HG03432 (cell line): Measurements from ENCODE around the gene BNC2.

ENCODE experiments used
- ATAC-seq: cut with Tn5 transposase; IDR thresholded peaks from one replicate; pipeline ENCODE4 v1.9.1; 2021; ENCODE audit warnings: mild to moderate bottlenecking, moderate library complexity; ENCODE audit not compliant: unreplicated experiment

BNC2 gene

DNA sequence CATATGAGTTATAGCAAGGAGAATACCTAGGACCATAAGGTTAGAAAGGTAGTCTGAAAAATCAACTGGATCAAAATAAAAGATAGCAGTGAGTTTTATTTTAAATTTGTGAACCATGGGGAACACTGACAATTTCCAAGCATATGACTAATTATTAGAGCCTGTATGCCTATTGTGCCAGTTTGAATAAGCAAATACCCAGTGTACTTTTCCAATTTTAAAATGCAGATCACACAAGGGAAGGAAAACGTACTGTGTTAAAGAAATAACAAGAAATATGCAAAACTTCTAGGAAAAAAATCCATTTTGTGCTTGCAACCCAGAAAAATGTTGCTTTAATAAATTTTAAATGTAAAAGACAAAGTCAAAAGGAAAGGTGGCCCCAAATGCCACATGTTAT is 257.4 kb downstream of the BNC2 start:
- no peak for ATAC-seq

DNA sequence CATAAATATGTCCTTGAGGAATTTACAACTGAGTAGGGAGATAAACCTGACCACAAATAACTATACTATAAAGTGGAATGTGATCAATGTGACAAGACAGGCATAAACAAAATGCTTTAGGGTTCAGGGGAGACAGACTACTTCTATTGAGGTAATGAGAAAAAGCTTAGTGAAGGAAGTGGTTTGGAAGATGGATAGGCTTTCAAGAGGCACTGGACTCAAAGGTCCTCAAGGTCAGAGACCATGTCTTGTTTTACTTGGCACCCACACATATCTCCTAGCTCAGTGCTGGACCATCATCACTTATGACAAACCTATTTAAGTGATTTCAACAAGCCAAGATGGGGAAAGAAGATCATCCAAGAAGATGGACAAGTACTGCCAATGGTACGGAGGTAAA is 257.8 kb downstream of the BNC2 start:
- no peak for ATAC-seq

DNA sequence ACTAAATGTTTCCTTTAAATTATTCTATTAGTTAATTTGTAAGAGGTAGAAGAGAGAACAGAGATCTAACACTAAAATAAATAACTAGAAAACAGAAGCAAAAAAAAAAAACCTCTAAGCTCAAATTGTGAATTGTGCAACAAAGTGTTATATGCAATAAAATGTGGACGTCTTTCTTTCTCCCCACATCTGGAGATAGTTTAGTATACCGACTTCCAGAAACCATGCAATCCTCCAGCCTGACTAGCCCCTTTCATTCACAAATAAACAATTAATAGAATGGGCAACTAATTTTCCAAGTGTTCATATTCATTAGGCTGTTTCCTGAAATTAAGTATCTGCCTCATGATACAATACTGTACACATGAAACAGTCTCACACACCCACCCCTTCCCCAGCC is 258.5 kb downstream of the BNC2 start:
- ATAC-seq: no peak

DNA sequence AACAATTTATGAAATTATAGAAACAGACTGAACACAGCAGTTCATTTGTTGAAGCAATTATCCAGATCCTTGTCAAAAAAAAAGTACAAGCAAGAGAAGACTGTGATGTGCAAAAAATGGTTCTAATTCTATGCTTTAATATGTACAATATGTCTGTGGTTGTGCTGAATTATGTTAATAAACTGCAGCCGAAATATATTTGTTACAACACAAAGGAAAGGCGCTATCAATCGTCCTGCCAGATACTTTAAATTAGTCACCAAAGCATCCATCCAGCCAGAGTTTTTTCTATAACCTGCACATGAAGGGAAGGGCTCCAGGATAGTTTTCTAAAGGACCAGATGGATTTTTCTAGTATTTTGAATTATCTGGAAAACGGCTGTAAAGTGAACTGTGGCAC is 259.5 kb downstream of the BNC2 start:
- ATAC-seq: no peak

DNA sequence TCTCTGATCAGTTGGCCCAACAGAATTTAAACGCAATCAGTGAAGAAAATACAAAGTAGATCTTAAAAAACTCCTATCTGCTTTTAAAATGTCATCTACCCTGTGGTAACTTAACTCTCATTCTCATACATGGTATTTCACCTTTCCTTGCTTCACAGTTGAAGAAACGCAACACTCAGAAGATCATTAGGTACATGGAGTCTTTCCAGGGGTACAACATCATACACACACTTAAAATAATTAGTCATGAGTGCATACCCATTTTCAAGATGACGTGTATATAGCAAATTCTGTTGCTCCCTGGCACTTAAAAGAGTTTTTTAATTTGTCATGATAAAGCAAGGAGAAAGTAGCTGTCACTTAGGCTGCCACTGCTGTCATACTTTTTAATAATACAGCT is 259.9 kb downstream of the BNC2 start:
- ATAC-seq: no peak

DNA sequence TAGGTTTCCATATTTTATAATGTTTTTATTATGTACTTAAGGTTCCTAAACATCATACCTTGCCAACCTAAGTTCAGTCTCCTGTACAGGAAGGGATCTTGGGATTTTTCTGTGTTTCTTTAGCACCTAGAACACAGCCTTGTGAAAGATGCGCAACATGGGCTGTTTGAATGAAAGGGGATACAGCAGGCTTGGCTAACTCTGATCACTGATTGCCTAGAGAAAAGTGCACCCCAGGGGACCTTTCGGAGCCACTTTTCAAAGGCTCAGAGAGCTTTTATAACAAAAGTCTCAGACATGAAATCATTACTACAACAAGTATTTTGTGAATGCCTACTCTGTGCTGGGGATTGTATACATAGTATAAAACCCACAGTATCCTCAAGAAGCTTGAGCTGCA is 261.6 kb downstream of the BNC2 start:
- no peak for ATAC-seq

DNA sequence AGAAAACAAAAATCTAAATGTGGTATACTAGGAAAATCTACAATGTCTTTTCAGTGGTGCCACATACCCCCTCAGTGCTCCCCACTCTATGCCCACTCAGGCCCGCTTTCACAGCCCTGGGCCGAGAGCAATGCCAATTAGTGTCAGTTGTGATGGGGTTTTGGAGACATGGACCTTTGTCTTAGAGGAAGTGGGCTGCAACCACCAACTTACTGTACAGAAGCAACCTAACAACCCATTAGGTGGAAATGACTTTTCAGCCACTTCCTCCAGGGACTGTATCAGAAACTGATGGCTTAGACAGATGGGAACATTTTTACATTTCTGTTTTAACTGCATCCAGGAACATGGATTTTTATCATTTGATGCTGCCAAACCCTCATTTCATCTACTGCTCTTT is 268.0 kb downstream of the BNC2 start:
- no peak for ATAC-seq

DNA sequence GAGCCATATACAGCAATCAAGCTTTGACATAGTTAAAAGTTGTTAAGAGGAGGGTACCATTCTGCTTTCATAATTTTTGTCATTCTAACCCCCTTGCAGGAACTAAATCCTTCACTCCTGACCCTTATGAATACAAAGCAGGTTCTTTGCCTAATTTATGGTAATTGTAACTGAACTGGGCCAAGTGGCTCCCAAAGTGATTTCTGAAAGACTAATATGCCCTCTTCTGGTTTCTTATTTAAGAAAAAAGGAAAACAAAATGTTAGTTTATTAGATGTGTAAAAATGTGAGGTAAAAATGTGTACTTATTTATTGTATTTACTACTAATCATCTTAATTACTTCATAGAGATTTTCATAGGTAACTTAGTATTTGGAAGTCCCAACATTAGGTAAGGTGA is 268.5 kb downstream of the BNC2 start:
- ATAC-seq: no peak

DNA sequence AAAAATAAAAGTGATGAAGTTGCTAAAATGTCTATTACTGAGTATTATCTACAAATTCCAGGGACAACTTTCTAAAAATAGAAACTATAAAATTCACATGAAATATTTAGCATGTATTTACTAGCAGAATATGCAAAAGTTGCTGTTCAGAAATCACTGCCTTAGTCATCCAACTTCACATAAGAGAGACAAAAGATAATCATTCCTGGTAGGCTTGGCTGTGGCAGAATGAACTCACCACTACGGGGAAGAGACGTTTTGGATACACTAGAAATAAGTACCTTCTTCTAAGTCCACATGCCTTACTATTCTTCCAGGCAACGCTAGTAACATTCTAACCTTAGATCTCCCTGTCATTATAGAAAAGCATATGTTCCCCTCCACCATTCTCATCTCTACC is 272.2 kb downstream of the BNC2 start:
- ATAC-seq: no peak

DNA sequence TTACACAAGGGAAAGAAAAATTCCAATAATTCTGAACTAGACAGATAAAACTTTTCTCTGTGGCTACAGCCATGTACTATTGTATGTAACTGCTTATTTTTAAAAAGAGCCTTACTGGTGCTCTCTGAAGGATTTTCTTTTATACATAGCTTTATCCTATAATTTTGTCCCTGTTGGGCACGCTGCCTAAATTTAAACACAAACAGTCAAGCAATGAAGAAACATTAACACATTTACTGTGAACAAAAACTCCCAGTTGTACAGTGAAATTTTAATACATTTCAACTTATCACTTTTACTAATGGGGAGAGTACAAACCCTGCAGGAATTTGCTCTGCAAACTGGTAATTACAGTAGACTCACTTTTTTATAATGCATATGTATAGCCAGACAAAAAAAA is 273.3 kb downstream of the BNC2 start:
- ATAC-seq: no peak

DNA sequence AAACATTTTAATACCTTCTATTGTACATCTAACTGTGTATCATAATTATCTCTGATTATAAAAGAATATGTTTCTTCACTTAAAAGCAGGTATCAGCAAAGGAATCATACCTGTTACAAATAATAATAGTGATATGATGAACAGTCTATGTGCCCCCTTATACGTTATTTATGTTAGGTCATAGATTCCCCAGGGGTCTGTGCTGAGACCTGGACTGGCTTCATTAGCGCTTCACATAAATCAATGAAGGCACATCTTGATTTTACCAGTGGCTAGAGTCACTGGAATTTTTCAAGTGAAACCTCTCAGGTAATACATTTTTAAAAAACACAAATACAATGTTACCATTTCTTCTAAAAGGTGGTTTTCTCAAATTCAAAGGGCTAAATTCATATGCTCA is 275.2 kb downstream of the BNC2 start:
- ATAC-seq: no peak

DNA sequence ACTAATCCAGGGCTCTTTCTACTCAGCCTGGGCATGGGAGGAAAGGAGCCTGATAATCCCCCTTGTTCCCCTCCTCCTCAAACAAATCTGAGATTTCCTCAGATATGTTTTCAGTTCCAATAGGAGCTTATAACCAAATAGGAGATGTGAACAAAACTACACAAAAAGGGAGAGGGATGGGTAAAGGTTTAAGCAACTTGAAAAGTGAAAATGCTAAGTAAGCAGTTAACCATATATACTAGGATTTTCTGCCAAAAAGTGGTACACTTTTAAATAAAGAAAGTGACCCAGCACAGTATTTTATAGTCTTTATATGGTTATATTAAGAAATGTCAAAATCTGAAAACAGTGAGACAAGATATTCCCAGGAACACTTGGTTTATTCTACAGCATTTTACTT is 275.7 kb downstream of the BNC2 start:
- ATAC-seq: no peak

DNA sequence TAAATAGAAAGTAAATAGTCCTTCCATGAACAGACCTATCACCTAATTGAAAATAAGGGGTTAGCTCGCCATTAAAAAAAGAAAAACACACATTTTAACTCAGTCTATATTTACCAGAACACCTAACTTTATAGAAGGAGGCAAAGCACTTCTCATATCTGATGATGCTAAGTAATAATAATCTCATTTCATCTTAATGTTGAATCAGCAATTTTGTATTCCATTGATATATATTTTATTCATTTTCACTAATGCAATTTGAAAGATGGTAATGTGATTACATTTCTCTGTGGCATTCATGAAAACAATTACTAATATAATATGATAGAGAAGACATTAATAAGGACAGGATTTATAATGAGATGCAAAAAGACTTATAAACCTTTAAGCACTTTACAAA is 276.7 kb downstream of the BNC2 start:
- ATAC-seq: no peak

DNA sequence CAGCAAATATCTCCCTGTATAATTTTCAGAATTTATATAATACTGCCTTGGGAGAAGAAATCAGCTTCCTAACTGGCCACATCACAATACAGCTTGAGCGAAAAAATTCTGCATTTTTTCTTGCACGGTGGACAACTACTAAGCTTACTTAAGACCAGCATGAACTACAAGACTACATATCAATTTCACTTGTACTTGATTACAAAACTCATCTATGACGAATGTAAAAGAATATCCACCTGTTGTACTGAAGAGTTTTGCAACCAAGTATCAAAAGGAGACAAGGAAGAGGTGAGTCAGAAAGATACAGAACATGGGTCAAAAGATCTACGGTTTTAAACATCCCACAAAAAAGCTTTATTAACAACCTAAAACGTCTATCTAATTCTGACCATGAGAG is 279.4 kb downstream of the BNC2 start:
- no peak for ATAC-seq

DNA sequence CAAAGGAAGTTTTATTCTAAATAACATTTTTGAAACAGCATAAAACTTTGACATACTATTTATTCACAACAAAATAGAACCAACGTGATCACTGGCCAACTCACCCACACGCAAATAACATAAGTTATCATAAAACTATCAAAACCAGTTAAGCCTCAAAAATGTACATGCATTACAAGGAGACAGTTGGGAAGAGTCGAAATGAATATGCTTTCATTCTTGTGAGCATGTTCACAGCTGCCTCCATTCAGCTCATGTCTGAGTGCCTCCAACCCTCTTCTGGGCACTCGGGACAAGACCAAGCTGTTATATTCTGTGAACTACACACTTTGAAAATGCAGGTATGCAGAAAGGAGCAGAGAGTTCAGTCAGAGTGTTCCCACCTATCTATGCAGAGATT is 284.9 kb downstream of the BNC2 start:
- no peak for ATAC-seq

DNA sequence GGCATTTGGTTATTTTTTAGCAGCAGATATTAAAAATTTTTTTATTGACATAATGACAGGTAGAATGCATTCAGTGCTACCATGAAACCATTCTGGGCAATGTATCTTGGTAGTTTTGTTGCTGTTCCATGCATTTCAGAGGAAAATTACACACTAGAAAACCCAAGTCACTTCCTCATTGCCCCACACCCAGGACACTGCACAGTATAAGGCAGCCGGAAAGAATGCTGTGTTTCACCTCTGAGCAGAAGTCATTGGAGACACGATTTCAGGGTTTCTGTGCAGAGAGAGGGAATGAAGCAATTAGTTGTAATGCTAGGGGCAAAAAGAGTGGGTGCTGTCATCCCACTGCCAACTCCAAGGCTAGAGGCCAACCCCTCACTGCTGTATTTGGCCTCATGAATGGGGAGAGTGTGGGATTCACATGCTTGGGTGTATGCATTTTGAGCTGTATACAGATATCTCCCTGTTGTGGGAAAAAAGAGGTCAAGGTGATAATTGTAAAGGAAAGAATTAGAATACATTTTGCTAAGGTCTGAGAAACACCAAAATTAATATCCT is 290.5 kb downstream of the BNC2 start:
- ATAC-seq: no peak

DNA sequence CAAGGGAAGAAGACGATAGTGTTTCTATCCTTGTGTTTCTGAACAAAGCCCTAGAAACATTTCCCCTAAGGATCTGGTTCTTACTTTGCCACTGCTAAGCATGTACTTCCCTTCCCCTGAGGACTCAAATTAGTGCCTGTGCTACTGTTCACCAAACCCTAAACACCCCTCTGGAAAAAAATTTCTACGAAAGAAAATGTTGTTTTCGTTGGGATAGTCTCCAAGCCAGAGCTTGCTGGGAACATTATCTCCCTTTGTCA is 294.6 kb downstream of the BNC2 start:
- ATAC-seq: no peak

DNA sequence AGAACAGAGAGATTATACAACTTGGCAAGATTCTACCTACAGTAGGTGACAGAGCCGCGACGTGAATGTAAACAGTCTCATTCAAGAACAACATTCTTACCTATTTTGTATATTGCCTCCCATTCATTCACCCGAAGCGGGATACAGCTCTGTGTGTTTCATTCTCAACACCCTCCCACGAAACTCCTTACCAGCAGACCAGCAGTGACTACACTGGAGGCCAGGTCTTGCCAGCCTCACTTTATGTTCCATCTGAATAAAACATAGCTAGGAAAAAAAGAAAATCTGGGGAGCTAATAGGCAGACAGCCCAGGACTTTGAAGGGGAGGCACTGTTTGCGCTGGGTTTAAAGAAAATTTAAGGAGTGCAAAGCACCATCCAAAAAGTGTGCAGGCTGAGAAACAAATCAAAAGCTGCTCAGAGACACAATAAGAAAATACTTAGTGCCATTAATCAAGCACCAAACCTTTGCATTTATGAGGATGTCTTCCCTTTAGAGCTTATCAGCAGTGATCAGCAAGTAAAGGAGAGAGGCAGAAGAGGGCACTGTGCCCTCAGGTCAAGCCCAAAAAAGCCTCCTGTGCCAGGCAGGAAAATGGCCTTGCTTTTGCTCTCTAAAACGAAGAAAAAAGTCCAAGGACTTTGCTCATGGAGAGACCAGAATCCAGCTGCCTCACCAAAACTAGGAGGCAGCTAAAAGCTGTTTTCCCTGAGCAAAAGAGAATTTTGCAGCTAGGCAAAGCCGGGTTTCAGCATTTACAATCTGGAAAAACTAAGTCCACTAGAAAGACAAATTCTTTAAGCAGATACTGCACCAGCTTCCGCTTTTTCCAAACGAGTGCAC is 295.1 kb downstream of the BNC2 start:
- no peak for ATAC-seq

DNA sequence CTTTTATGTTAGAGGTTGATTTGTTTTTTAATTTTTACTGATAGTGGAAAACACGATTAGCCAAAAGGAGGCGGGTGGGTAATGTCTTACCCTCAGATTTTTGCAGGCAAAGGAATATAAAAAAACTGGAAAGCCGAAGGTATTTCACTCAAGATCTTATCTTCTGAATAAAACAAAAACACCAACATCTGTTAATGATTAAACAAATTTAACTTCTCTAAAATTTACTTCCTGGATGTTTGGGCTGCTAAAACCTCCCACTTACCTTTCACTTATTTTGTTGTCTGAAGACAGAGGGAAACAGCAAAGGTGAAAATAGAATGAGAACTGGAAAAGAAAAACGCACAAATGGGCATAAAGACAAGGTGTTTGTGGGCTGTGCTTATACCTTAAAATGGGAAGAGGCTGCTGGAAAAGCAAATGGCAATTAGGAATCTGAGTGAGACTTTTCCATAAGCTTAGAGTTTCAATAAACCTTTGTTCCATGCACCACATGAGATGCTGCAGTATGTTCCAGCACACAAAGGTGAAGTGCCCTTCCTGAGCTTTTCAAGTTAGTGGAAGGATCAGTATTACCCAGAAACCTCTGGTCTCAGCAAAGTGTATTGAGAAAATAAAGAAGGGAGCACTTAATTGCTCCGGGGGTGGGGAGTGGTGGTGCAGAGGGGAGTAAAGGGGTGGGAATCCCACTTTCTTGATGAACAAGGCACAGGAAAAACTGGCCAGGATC is 298.3 kb downstream of the BNC2 start:
- ATAC-seq: no peak

DNA sequence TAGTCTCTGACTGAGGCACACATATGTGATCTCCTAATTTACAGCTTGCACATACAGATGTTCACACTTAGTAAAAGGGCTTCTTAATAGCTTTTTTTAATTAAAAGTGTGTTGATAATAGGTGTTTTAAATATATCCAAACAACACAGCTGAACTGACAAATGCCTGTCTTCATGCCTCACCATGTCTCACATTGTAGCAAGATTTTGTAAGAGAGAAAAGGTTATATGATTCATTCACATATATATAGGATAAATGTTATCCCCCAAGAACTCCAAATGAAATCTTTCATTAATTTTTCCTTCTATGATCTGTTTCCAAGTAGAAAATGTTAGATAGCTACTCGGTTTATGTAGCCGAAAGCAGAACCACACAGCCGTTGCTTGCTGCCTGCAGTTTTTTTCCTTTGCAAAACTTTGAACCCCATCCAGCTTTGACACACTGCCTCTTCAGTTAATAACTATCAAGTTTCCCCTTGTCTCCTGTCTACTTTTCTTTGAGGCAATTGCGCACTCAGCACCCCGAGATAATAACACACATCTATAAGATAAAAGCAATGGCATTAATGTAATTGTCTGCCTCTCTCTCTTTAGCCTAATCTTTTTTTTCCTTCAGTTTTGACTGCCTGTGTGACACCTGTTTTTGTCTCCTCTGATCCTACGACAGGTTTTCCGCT is 299.2 kb downstream of the BNC2 start:
- ATAC-seq: no peak

DNA sequence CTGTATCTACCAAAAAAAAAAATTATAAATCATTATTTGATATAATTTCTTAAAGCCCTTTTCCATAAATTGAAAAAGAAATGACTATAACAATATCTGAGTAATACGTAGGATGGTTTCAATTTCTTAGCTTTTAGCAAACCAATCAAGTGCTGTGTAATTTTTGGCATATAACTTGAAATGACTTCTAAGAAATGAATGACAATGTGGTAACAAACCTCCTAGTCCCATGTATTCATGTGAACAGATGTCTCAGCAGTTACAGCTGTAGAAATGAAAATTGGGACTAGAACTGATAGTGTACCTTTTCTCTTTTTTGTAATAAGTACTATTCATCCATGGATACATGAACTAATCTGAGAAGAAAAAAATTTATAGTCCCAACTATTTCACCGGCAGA is 307.0 kb downstream of the BNC2 start:
- ATAC-seq: no peak

DNA sequence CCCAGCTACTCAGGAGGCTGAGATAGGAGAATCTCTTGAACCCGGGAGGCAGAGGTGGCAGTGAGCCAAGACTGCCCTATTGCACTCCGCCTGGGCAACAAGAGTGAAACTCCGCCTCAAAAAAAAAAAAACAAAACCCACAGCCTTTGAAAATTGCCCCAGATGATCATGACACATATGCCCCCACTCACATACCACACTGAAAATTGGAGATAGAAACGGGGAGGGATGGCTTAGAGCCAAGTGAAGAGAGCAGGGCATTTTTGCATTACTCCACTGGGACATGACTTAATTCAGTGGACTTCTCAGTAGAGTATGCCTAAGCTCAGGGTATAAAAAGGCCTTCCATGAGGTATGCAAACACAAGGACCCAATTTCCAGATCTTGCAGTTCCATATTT is 309.3 kb downstream of the BNC2 start:
- ATAC-seq: no peak
